Stimulated activated naive CD4-positive, alpha-beta T cell treated with Interleukin-2 at 50 U/mL for 16 hours (primary cell): ENCODE measurements around the gene FGF16.
"Not testable (repeated sequence)": the region's sequence is repeated elsewhere in the genome, so short reads cannot be mapped to it uniquely, and the experiment has no call there.

Source experiments
- DNase-seq: peaks from one replicate; lab custom pipeline; 2025; lab: John Stamatoyannopoulos, UW

The FGF16 gene

GRCh38 chrX:77447653-77448569 is 722 bp downstream of the FGF16 start:
- no peak for DNase-seq

- DNase-seq = no peak
These were observed 3.2 kb downstream of the FGF16 start for GRCh38 chrX:77450415-77450814.

- DNase-seq = no peak
These were observed 3.8 kb downstream of the FGF16 start for GRCh38 chrX:77450996-77451395.

GRCh38 chrX:77453190-77453589 is 6.0 kb downstream of the FGF16 start:
- no peak for DNase-seq

- no peak for DNase-seq
These were observed 8.2 kb downstream of the FGF16 start for GRCh38 chrX:77455437-77455836.

DNA sequence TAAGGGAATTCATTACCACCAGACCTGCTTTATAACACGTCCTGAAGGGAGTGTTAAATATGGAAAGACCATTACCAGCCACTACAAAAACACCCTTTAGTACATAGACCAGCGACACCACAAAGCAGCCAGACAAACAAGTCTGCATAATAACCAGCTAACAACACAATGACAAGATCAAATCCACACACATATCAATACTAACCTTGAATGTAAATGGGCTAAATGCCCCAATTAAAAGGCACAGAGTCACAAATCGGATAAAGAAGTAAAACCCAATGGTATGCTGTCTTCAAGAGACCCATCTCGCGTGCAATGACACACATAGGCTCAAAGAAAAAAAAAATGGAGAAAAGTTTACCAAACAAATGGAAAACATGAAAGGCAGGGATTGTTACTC is 36.9 kb downstream of the FGF16 start:
- DNase-seq = no peak

DNA sequence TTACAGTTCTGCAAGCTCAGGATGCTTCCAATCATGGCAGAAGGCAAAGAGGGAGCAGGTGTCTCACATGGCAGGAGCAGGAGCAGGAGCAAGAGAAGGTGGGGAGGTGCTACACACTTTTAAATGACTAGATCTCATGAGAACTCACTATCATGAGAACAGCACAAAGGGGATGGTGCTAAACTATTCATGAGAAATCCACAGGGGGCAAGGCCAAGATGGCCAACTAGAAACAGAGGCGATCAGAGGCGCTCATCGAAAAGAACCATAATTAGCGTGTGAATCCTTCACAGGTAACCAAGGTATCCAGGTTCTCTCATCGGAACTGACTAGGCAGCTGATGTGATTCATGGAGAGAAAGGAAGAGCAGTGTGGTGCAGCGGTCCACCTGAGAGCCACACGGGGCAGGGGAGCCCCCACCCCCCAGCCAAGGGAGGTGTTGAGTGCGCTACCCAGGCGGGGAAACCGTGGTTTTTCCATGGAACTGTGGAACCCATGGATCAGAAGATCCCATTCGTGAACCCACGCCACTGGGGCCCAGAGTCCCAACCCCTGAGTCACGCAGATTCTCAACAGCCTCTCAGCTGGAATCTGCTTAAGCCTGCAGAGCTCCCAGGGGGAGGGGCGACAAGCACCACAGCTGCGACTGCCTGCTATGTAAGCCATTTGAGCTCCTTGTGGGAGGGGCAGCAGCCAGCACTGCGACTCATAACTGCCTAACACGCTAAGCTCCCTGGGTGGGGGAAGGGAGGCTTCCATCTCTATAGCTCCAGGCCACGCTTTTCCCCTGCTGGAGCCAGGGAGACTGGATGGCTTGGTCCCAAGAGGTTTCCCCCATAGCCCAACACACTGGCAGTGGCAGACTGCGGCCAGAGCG is 46.7 kb downstream of the FGF16 start:
- no peak for DNase-seq

DNA sequence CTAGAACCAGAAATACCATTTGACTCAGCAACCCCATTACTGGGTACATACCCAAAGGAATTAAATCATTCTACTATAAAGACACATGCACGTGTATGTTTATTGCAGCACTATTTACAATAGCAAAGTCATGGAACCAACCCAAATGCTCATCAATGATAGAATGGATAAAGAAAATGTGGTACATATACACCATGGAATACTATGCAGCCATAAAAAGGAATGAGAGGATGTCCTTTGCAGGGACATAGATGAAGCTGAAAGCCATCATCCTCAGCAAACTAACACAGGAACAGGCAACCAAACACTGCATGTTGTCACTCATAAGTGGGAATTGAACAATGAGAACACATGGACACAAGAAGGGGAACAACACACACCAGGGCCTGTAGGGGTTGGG is 53.0 kb downstream of the FGF16 start:
- DNase-seq = not testable (repeated sequence)

DNA sequence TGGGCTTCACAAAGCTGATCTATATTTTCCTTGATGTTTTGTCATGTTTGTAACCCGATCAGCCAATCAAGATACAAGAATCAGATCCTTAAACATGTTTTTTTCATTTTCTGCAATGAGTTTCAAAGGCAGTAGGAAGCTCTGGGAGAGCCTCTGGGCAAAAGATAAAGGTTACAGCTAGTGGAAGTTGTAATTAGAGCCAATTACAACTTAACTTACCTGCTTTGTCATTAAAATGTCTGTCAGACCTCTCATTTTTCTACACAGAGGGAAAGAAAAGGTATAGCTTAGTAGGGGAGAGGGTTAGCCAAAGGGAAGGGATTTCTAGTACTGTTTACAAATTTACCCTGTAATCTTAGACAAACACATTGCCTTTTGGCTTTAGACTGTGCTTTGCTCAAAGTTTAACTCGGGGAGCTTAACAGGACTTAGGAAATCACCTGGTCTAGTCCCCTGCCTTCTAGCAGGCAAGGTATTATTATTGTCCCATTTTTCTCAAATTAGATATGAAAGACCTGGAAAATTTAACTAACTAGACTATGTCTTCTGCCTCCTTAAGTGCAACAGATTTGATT is 55.8 kb downstream of the FGF16 start:
- no peak for DNase-seq

DNA sequence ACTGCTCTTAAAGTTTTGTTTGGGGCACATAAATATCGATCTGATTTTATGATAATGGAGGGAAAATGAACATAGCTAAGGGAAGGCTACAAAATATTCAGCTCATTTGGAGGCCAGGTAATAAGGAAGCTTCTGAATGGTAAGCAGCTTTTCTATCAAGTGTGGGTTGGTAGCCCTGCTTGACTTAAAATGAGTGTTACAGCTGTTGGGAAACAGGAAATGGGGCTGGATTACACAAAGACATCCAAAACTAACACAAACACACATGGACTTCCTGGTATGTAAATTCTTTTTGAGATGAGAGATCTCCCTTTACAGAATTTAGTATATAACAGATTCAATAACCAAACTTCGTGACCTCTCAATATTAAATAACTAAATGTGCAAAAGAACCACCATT is 58.0 kb downstream of the FGF16 start:
- no peak for DNase-seq
